Nephron (organoid): Measurements from ENCODE around the gene MYO16.

Experiments used
- H3K27ac Mint-ChIP-seq, 3 experiments: 2 replicates each; pipeline ENCODE4 v1.8.0; 2020; ENCODE audit warnings: mixed read lengths in 3 of 3, mild to moderate bottlenecking in 2 of 3, moderate library complexity in 1 of 3
- H3K27me3 Mint-ChIP-seq: 2 replicates; pipeline ENCODE4 v1.8.0; 2021; ENCODE audit warnings: low read depth, mild to moderate bottlenecking, moderate library complexity, mixed read lengths
- H3K36me3 Mint-ChIP-seq: 2 replicates; pipeline ENCODE4 v1.8.0; 2020; ENCODE audit warnings: low read depth, mixed read lengths
- H3K4me1 Mint-ChIP-seq: 2 replicates; pipeline ENCODE4 v1.8.0; 2020; ENCODE audit warnings: mixed read lengths
- H3K4me3 Mint-ChIP-seq, 3 experiments: 2 replicates each; pipeline ENCODE4 v1.8.0; 2020; ENCODE audit warnings: mild to moderate bottlenecking in 3 of 3, mixed read lengths in 3 of 3, moderate library complexity in 2 of 3
- H3K9me3 Mint-ChIP-seq: 2 replicates; pipeline ENCODE4 v1.8.0; 2020; ENCODE audit warnings: mixed read lengths
- CTCF ChIP-seq, 3 experiments: fragments of 200-600 bp; sonication (generic); IDR thresholded peaks; one replicate each; pipeline ENCODE4 v1.5.0; 2021; ENCODE audit warnings: antibody characterized with exemption in 3 of 3; ENCODE audit not compliant: unreplicated experiment in 3 of 3

The MYO16 gene

DNA sequence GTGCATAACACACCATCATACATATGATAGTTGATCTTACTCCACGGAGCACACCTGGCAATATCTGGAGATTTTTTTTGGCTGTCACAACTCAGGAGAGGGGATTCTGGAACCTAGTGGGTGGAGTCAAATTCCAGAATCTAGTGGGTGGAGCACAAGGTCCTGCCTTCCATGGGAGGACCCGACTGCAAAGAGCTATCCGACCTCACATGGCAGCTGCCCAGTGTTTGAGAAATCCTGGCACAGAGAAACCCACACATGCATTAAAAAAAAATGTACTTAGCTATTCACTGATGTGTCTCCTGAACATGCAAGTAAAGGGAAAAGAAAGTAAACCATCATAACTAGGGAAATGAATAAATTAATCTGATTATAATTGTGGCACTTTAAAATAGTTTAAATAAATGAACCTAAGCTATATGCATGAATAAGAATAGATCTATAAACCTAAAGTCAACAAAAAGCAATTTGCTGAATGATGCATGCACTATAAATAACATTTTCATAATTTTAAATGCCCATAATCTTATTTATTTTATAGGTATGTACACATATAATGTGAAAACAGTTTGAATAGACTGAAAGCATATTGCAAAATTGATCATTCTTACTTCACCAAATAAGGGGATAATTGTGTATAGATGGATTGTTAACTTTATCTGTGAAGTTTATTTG, 300.3 kb downstream of the MYO16 start:
- TF ChIP-seq CTCF (IDR thresholded peaks at IDR 0.05; ENCODE audit: unreplicated experiment in 3 of 3) = no peak
- no peaks in the 10 kb centered on the region for H3K4me1 Mint-ChIP-seq
- no peak overlapping the region for H3K27ac Mint-ChIP-seq
- no peak overlapping the region for H3K4me3 Mint-ChIP-seq
- no peaks in the 10 kb centered on the region for H3K9me3 Mint-ChIP-seq
- no peaks in the 10 kb centered on the region for H3K36me3 Mint-ChIP-seq
- H3K27me3 Mint-ChIP-seq = no peaks in the 10 kb centered on the region

DNA sequence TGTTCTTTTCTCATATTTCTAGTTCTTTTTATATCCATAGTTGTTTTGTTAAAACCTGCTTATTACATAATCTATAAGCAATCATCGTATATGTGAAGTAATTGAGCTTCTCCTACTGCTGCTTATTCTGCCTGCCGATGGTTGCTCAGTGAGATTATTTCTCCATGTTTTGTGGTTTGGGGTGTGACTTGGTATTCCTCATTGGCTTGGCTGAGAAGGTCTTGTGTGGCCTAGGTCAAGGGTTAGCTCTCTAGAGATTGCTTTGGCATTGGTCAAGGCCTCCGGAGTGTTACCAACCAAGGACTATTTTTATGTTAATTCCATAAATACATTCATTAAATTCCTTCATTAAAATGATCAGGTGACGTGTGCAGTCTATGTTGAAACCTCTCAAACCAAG, 302.8 kb downstream of the MYO16 start:
- peaks cover 2% of the 10 kb centered on the region for H3K9me3 Mint-ChIP-seq
- no peaks in the 10 kb centered on the region for H3K36me3 Mint-ChIP-seq
- H3K27me3 Mint-ChIP-seq = no peaks in the 10 kb centered on the region
- H3K4me1 Mint-ChIP-seq = no peaks in the 10 kb centered on the region
- no peak overlapping the region for H3K4me3 Mint-ChIP-seq
- no peak for TF ChIP-seq CTCF (IDR thresholded peaks at IDR 0.05; ENCODE audit: unreplicated experiment in 3 of 3)
- no peak overlapping the region for H3K27ac Mint-ChIP-seq

DNA sequence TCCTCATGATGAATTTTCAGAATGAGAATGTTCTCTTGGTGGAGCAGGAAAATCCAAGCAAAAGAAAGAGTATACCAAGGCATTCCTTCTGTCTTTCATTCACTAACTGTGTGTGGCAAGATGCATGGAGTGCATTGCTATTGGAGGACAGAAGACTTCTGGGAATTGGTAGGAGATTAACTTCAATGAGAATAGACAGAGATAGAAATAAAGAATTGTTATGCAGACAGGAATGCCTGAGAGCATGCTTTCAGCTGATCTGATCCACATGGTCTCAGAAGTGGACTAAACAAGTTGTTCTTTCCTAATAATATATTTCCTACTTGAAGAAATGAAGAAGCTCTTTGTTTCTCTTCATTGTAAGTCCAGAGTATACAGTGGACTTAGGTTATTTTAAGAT, 303.6 kb downstream of the MYO16 start:
- no peaks in the 10 kb centered on the region for H3K36me3 Mint-ChIP-seq
- H3K27ac Mint-ChIP-seq = no peak overlapping the region
- TF ChIP-seq CTCF (IDR thresholded peaks at IDR 0.05; ENCODE audit: unreplicated experiment in 3 of 3) = no peak

GRCh38 chr13:108938155-108938554, 308.7 kb downstream of the MYO16 start:
- Mint-ChIP-seq H3K36me3 (no peaks in the 10 kb centered on the region), H3K27ac (no peak overlapping the region), H3K4me3 (no peak overlapping the region), H3K27me3 (peaks cover 3% of the 10 kb centered on the region), H3K4me1 (no peaks in the 10 kb centered on the region), H3K9me3 (peaks cover 4% of the 10 kb centered on the region)
- no peak for TF ChIP-seq CTCF (IDR thresholded peaks at IDR 0.05; ENCODE audit: unreplicated experiment in 3 of 3)

More for the DNA sequence above, 303.6 kb downstream of the MYO16 start:
- peaks cover 4% of the 10 kb centered on the region for H3K9me3 Mint-ChIP-seq
- H3K4me3 Mint-ChIP-seq = no peak overlapping the region
- no peaks in the 10 kb centered on the region for H3K4me1 Mint-ChIP-seq
- no peaks in the 10 kb centered on the region for H3K27me3 Mint-ChIP-seq

DNA sequence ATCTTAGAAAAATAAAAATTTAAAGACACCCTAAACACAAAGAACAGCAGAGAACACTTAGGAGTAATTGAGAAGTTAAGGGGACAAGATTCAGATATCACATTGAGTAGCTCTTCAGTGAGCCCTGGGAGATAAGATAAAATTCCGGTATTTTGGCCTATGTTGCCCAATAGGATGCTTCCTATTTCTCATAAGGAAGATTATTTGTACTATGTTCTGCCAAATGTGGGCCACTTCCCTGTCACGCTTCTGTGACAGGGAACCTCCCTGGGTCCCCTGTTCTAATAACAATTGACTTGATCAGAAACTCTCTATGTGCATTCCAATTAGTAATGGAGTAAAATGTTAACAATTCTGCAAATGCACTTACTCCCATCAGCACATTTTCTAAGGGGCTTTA, 310.7 kb downstream of the MYO16 start:
- Mint-ChIP-seq H3K4me3 (no peak overlapping the region), H3K27me3 (peaks cover 3% of the 10 kb centered on the region)
- TF ChIP-seq CTCF (IDR thresholded peaks at IDR 0.05; ENCODE audit: unreplicated experiment in 3 of 3) = no peak

GRCh38 chr13:108943842-108944241, 314.4 kb downstream of the MYO16 start:
- H3K4me1 Mint-ChIP-seq = peaks cover 10% of the 10 kb centered on the region
- no peak overlapping the region for H3K27ac Mint-ChIP-seq
- peaks cover 3% of the 10 kb centered on the region for H3K27me3 Mint-ChIP-seq
- no peaks in the 10 kb centered on the region for H3K36me3 Mint-ChIP-seq
- H3K4me3 Mint-ChIP-seq = no peak overlapping the region
- no peak for TF ChIP-seq CTCF (IDR thresholded peaks at IDR 0.05; ENCODE audit: unreplicated experiment in 3 of 3)
- no peaks in the 10 kb centered on the region for H3K9me3 Mint-ChIP-seq

More for the DNA sequence above, 310.7 kb downstream of the MYO16 start:
- no peaks in the 10 kb centered on the region for H3K4me1 Mint-ChIP-seq
- H3K9me3 Mint-ChIP-seq = peaks cover 4% of the 10 kb centered on the region
- no peak overlapping the region for H3K27ac Mint-ChIP-seq
- H3K36me3 Mint-ChIP-seq = no peaks in the 10 kb centered on the region
